Lung (tissue), 12 donors: ENCODE data around the gene GASK1A. TPM values are rescaled to one million over a fixed set of nuclear protein-coding genes. Genes with fewer than 3 reads are reported as not detected.

ENCODE experiments used
- ATAC-seq: fragments of 200-7000 bp; cut with Tn5 transposase; one replicate; pipeline ENCODE4 v1.9.1; 2020; ENCODE audit warnings: moderate number of reproducible peaks; ENCODE audit not compliant: insufficient read depth, low FRiP score
- DNase-seq, 3 donors: peaks; one replicate each; pipeline ENCODE4 v3.0.0-alpha.2; 2013 to 2017
- H3K27ac ChIP-seq, 2 donors: one replicate each; pipeline ENCODE4 v1.5.1; 2013; ENCODE audit warnings: mild to moderate bottlenecking in 2 of 2, moderate library complexity in 2 of 2, control low read depth in 1 of 2, inconsistent platforms in 1 of 2, low read depth in 1 of 2, low read length in 1 of 2
- H3K27me3 ChIP-seq, 3 donors: one replicate each; pipeline ENCODE4 v1.5.1; 2013; ENCODE audit warnings: low read length in 2 of 3; ENCODE audit not compliant: control insufficient read depth in 3 of 3, insufficient read depth in 3 of 3
- H3K36me3 ChIP-seq, 4 donors: one replicate each; pipeline ENCODE4 v1.5.1; 2013; ENCODE audit warnings: low read length in 4 of 4, mild to moderate bottlenecking in 1 of 4, moderate library complexity in 1 of 4; ENCODE audit not compliant: control insufficient read depth in 4 of 4, insufficient read depth in 4 of 4
- H3K4me1 ChIP-seq, 5 donors: one replicate each; pipeline ENCODE4 v1.5.1; 2013; ENCODE audit warnings: low read length in 5 of 5, mild to moderate bottlenecking in 2 of 5, moderate library complexity in 1 of 5; ENCODE audit not compliant: control insufficient read depth in 5 of 5, insufficient read depth in 5 of 5
- H3K4me3 ChIP-seq: one replicate; pipeline ENCODE4 v1.5.1; 2013; ENCODE audit warnings: mild to moderate bottlenecking, control low read depth, moderate library complexity
- H3K9ac ChIP-seq, 2 donors: one replicate each; pipeline ENCODE4 v1.5.1; 2013; ENCODE audit warnings: low read length in 2 of 2, control low read depth in 1 of 2; ENCODE audit not compliant: insufficient read depth in 1 of 2
- H3K9me3 ChIP-seq, 4 donors: one replicate each; pipeline ENCODE4 v1.5.1; 2013; ENCODE audit warnings: low read length in 3 of 4, mild to moderate bottlenecking in 1 of 4, moderate library complexity in 1 of 4; ENCODE audit not compliant: control insufficient read depth in 4 of 4, insufficient read depth in 3 of 4
- CTCF ChIP-seq: IDR thresholded peaks from 2 replicates; pipeline ENCODE4 v1.5.1; 2012; ENCODE audit warnings: mild to moderate bottlenecking; ENCODE audit errors: control extremely low read depth, extremely low read depth
- WGBS, 2 donors: extraction: QIAGEN DNeasy Blood & Tissue Kit; methylation state at CpG; one replicate each; pipeline ENCODE4 v1.1.7; 2013; 5-methylcytosine and 5-hydroxymethylcytosine counted together
- polyA plus RNA-seq, 2 donors: library from polyadenylated mRNA; stranded (reverse); fragments of 200-250 nt; gene quantifications; one replicate each; pipeline ENCODE4 v1.2.1, GENCODE V29; 2013
- total RNA-seq, 2 donors: library from RNA; depleted of rRNA in 1 of 2; stranded (reverse); fragments of >200 nt in 1 of 2; gene quantifications; one replicate each; pipeline ENCODE4 v1.2.1, GENCODE V29; 2014 to 2021
- donor health status: control.
- donor health status: control.
- donor health status: Bipolar disorder and iron deficiency.
- donor health status: healthy.
- donor health status: DM: yes; HTN: yes; CAD: no.

The GASK1A gene
- total and polyA plus RNA-seq, 4 donors, result 1.5 to 16.1 (median 5.1) TPM

- H3K4me1 ChIP-seq, result peaks cover 0 to 10% (median 0%) of the 10 kb centered on the region in 5 donors
- H3K9me3 ChIP-seq, result no peaks in the 10 kb centered on the region
- no peak overlapping the region for H3K9ac ChIP-seq
- no peak overlapping the region for H3K27ac ChIP-seq
- TF ChIP-seq CTCF, result no peak
- H3K27me3 ChIP-seq, result no peaks in the 10 kb centered on the region
- ATAC-seq, result no peak
- no peak overlapping the region for H3K4me3 ChIP-seq
- WGBS, 2 donors, result 93 to 94% methylated on average over 16 of the region's 16 CpGs
- H3K36me3 ChIP-seq, result no peaks in the 10 kb centered on the region
- DNase-seq, result peak; percentile 55 to 82 (median 64)
Measured at GRCh38 chr3:43031889-43032545, 52.9 kb downstream of the GASK1A start.

- no peak overlapping the region for H3K9ac ChIP-seq
- H3K9me3 ChIP-seq, result no peaks in the 10 kb centered on the region
- 95 to 96% methylated on average over 23 of the region's 23 CpGs for WGBS, 2 donors
- H3K27me3 ChIP-seq, result no peaks in the 10 kb centered on the region
- ATAC-seq (no peak), DNase-seq (peak in 1 of 3 donors; percentile 11)
- no peaks in the 10 kb centered on the region for H3K36me3 ChIP-seq
- peaks cover 0 to 10% (median 0%) of the 10 kb centered on the region in 5 donors for H3K4me1 ChIP-seq
- no peak for TF ChIP-seq CTCF
- H3K27ac ChIP-seq, result no peak overlapping the region
- no peak overlapping the region for H3K4me3 ChIP-seq
Measured at GRCh38 chr3:43032646-43033628, 53.8 kb downstream of the GASK1A start.

- Histone ChIP-seq H3K27me3 (no peaks in the 10 kb centered on the region), H3K9me3 (no peaks in the 10 kb centered on the region), H3K36me3 (no peaks in the 10 kb centered on the region), H3K4me3 (no peak overlapping the region), H3K4me1 (peaks cover 0 to 10% (median 0%) of the 10 kb centered on the region in 5 donors), H3K9ac (no peak overlapping the region), H3K27ac (no peak overlapping the region)
- 77 to 91% methylated on average over 4 of the region's 4 CpGs for WGBS, 2 donors
- peak in 1 of 3 donors; percentile 6 for DNase-seq
- ATAC-seq, result no peak
- TF ChIP-seq CTCF, result no peak
Measured at GRCh38 chr3:43034200-43034599, 55.1 kb downstream of the GASK1A start.
